Left renal pelvis (tissue), 4 donors: Measurements from ENCODE around the gene BECN2. TPM values are rescaled to one million over a fixed set of nuclear protein-coding genes. Genes with fewer than 3 reads are reported as not detected.

ENCODE experiments used
- polyA plus RNA-seq, 4 donors: library from polyadenylated mRNA; unstranded; fragments of 120-200 nt; gene quantifications; one replicate each; pipeline ENCODE4 v1.2.1, GENCODE V29; 2013; ENCODE audit not compliant: insufficient read length in 4 of 4

The BECN2 gene
- polyA plus RNA-seq, 4 donors, result not detected

Other genes starting within 250 kb of the BECN2 start
- 10 to 100 TPM; 11.2 to 13.5 (median 12.7) TPM for gene EXO1, start 109.6 kb upstream of the BECN2 start, polyA plus RNA-seq
- gene MAP1LC3C, start 41.3 kb downstream of the BECN2 start, polyA plus RNA-seq, result 1 to 10 TPM in 3 of 4 donors, under 1 TPM in 1; 0.70 to 3.4 (median 1.3) TPM